B cell (primary cell): ENCODE data around the gene KIAA1328. TPM values are rescaled to one million over a fixed set of nuclear protein-coding genes. Genes with fewer than 3 reads are reported as not detected.

Source experiments
- ATAC-seq: fragments of 200-7000 bp; cut with Tn5 transposase; one replicate; pipeline ENCODE4 v1.10.0; 2021; ENCODE audit warnings: low read depth, mild to moderate bottlenecking, moderate number of reproducible peaks, moderate library complexity
- CTCF ChIA-PET: fragments of 350-600 bp; sonication (Branson Sonifier 250); formaldehyde crosslinking; loops from one replicate; lab custom pipeline; 2021; ENCODE audit warnings: antibody characterized with exemption, inconsistent platforms; lab: Charles Lee
- POLR2A ChIA-PET: fragments of 350-600 bp; sonication (Branson Sonifier 250); formaldehyde crosslinking; loops from one replicate; lab custom pipeline; 2021; ENCODE audit warnings: antibody characterized with exemption; lab: Charles Lee
- DNase-seq: peaks from one replicate; pipeline ENCODE4 v3.0.0; 2013
- H2AFZ ChIP-seq: 2 replicates; pipeline ENCODE4 v1.6.1; 2012; ENCODE audit warnings: mild to moderate bottlenecking, low read depth, low read length; ENCODE audit not compliant: insufficient read depth, poor library complexity, severe bottlenecking
- H3K27ac ChIP-seq, 2 donors: 1 replicate in 1 of 2; 2 replicates in 1 of 2; pipeline ENCODE4 v1.5.1; 2012 to 2013; ENCODE audit warnings: low read length in 2 of 2, mild to moderate bottlenecking in 2 of 2, moderate library complexity in 1 of 2
- H3K27me3 ChIP-seq, 4 experiments: fragments of 200-600 bp in 1 of 4; sonication (generic) in 1 of 4; replicated peaks in 1 of 4; 1 replicate in 2 of 4; 2 replicates in 2 of 4; pipeline versions ENCODE4 v1.6.1 to v1.7.0; 2013 to 2016; ENCODE audit warnings: low read length in 3 of 4, mild to moderate bottlenecking in 2 of 4, mixed read lengths in 1 of 4, moderate library complexity in 1 of 4; ENCODE audit not compliant: insufficient read depth in 4 of 4, control insufficient read depth in 3 of 4; ENCODE audit errors: control extremely low read depth in 1 of 4
- H3K36me3 ChIP-seq, 2 experiments: replicated peaks in 1 of 2; 1 replicate in 1 of 2; 2 replicates in 1 of 2; pipeline versions ENCODE4 v1.6.1 to v1.7.1; 2013; ENCODE audit warnings: low read length in 1 of 2; ENCODE audit not compliant: insufficient read depth in 2 of 2, control insufficient read depth in 1 of 2; ENCODE audit errors: control extremely low read depth in 1 of 2, extremely low read depth in 1 of 2
- H3K4me1 ChIP-seq, 2 donors: fragments of 200-600 bp in 1 of 2; sonication (generic) in 1 of 2; 1 replicate in 1 of 2; 2 replicates in 1 of 2; pipeline versions ENCODE4 v1.5.1 to v1.6.1; 2013 to 2017; ENCODE audit warnings: low read length in 2 of 2; ENCODE audit not compliant: control insufficient read depth in 2 of 2, insufficient read depth in 2 of 2
- H3K4me2 ChIP-seq: replicated peaks from 2 replicates; pipeline ENCODE3; 2012; ENCODE audit warnings: mild to moderate bottlenecking, low read depth, low read length; ENCODE audit not compliant: poor library complexity, severe bottlenecking
- H3K4me3 ChIP-seq, 5 experiments: fragments of 200-600 bp in 1 of 5; sonication (generic) in 1 of 5; 1 replicate in 3 of 5; 2 replicates in 2 of 5; pipeline versions ENCODE4 v1.5.1 to v1.7.0; 2011 to 2016; ENCODE audit warnings: low read length in 4 of 5, mild to moderate bottlenecking in 4 of 5, low read depth in 2 of 5, control low read depth in 1 of 5, moderate library complexity in 1 of 5; ENCODE audit not compliant: insufficient read depth in 1 of 5; ENCODE audit errors: control extremely low read depth in 1 of 5, extremely low read depth in 1 of 5
- H3K79me2 ChIP-seq: fragments of 200-600 bp; sonication (generic); one replicate; pipeline ENCODE4 v1.6.0; 2016; ENCODE audit warnings: low read length; ENCODE audit not compliant: control insufficient read depth, insufficient read depth
- H3K9ac ChIP-seq: fragments of 200-600 bp; sonication (generic); 2 replicates; pipeline ENCODE4 v1.6.1; 2017; ENCODE audit warnings: mild to moderate bottlenecking, low read length, moderate library complexity
- H3K9me3 ChIP-seq, 3 donors: one replicate each; pipeline versions ENCODE4 v1.6.1 to v1.7.1; 2013; ENCODE audit warnings: low read length in 2 of 3; ENCODE audit not compliant: control insufficient read depth in 2 of 3, insufficient read depth in 1 of 3; ENCODE audit errors: control extremely low read depth in 1 of 3
- H4K20me1 ChIP-seq: 2 replicates; pipeline ENCODE4 v1.6.0; 2012; ENCODE audit warnings: mild to moderate bottlenecking, low read length; ENCODE audit not compliant: insufficient read depth, control insufficient read depth, poor library complexity, severe bottlenecking
- H3K27ac Mint-ChIP-seq: one replicate; pipeline ENCODE4 v1.8.0; 2021; ENCODE audit warnings: mixed read lengths
- H3K27me3 Mint-ChIP-seq: one replicate; pipeline ENCODE4 v1.8.0; 2021; ENCODE audit warnings: mixed read lengths
- H3K4me1 Mint-ChIP-seq: one replicate; pipeline ENCODE4 v1.8.0; 2021; ENCODE audit warnings: mixed read lengths
- H3K4me3 Mint-ChIP-seq: one replicate; pipeline ENCODE4 v1.8.0; 2021; ENCODE audit warnings: mixed read lengths
- H3K9me3 Mint-ChIP-seq: one replicate; pipeline ENCODE4 v1.8.0; 2022; ENCODE audit warnings: mixed read lengths; ENCODE audit not compliant: insufficient read depth
- EZH2 ChIP-seq: IDR thresholded peaks from 2 replicates; pipeline ENCODE4 v1.6.1; 2012; ENCODE audit warnings: borderline replicate concordance, low read depth, mild to moderate bottlenecking, moderate library complexity, low read length; ENCODE audit not compliant: insufficient read depth, poor library complexity, severe bottlenecking
- WGBS: methylation state at CpG from one replicate; pipeline ENCODE4 v1.1.5; 2013; ENCODE audit warnings: missing lambda C conversion rate; ENCODE audit not compliant: insufficient coverage; 5-methylcytosine and 5-hydroxymethylcytosine counted together
- intact Hi-C: fragments of 100-400 bp; cut with micrococcal nuclease; formaldehyde crosslinking; loops from one replicate; pipeline ENCODE4 v1.10.0; 2022
- polyA plus RNA-seq: library from polyadenylated mRNA; depleted of rRNA; stranded (reverse); fragments of >200 nt; gene quantifications from 2 replicates; pipeline ENCODE4 v1.2.3, GENCODE V29; 2012
- total RNA-seq, 2 donors: library from RNA; stranded (reverse); fragments of 120-200 nt in 1 of 2; gene quantifications; 1 replicate in 1 of 2; 2 replicates in 1 of 2; pipeline versions ENCODE4 v1.2.3 to v1.2.4, GENCODE V29; 2013 to 2022
- TF ChIP-seq, protein P1 (sequence below): fragments of 200-600 bp; IDR thresholded peaks from one replicate; pipeline ENCODE4 v1.8.0; 2022; ENCODE audit warnings: antibody characterized with exemption, mild to moderate bottlenecking

KIAA1328 gene
- total and polyA plus RNA-seq, 2 donors (not counting 1 experiment from before 2014, with no cell fraction given) = 9.1 to 22.1 TPM

DNA sequence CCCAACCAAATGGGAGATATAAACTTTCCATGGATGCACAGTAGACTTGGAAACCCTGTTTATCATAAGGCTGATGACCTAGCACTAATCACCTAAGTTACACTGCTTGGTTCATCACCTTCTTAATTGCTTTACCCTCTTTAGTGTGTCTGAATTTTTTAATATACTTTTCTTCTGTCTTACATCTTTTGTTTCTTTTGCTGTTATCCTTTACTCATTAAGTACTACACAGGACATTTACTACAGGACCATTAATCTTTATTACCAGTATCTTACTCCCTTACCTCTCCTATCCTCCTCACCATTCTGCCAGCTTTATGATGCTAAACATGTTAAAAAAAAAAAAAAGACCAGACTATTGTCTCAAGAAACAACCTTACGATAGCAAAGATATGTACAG, 333.6 kb downstream of the KIAA1328 start:
- H3K9me3 Mint-ChIP-seq = no peaks in the 10 kb centered on the region

DNA sequence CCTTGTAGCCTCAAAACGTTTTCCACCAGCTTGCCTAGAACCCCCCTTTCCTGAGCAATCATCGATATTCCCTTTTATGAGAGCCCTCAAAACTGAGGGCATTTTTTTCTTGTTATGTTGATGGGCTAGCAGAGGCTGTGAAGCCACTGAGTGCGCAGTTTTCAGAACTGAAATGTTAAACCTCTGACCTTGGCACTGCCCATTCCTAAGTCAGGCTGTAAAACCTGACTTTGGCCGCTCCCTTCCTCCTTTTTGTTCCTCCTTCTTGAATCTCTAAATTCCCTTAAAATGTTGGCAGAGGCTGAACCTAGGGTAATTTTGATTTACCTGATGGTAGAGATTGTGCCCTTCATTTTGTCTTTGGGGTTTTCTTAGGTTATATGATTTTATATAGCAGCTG, 334.2 kb downstream of the KIAA1328 start:
- Histone ChIP-seq H2AFZ (no peak overlapping the region), H3K27me3 (no peaks in the 10 kb centered on the region), H3K4me2 (no peak overlapping the region), H3K9ac (no peak overlapping the region), H4K20me1 (no peaks in the 10 kb centered on the region), H3K4me3 (no peak overlapping the region), H3K27ac (no peak overlapping the region), H3K79me2 (no peaks in the 10 kb centered on the region), H3K4me1 (no peaks in the 10 kb centered on the region), H3K9me3 (no peaks in the 10 kb centered on the region), H3K36me3 (no peaks in the 10 kb centered on the region)
- no peaks in the 10 kb centered on the region for H3K4me1 Mint-ChIP-seq
- ATAC-seq = no peak
- intact Hi-C loops = no loop called here
- no peaks in the 10 kb centered on the region for H3K9me3 Mint-ChIP-seq
- H3K27ac Mint-ChIP-seq = no peak overlapping the region
- H3K4me3 Mint-ChIP-seq = no peak overlapping the region
- 100% methylated on average over 1 of the region's 4 CpGs for WGBS
- ChIA-PET CTCF (no interaction called here), POLR2A (no interaction called here)
- no peaks in the 10 kb centered on the region for H3K27me3 Mint-ChIP-seq
- DNase-seq = no peak
- TF ChIP-seq, protein P1, sequence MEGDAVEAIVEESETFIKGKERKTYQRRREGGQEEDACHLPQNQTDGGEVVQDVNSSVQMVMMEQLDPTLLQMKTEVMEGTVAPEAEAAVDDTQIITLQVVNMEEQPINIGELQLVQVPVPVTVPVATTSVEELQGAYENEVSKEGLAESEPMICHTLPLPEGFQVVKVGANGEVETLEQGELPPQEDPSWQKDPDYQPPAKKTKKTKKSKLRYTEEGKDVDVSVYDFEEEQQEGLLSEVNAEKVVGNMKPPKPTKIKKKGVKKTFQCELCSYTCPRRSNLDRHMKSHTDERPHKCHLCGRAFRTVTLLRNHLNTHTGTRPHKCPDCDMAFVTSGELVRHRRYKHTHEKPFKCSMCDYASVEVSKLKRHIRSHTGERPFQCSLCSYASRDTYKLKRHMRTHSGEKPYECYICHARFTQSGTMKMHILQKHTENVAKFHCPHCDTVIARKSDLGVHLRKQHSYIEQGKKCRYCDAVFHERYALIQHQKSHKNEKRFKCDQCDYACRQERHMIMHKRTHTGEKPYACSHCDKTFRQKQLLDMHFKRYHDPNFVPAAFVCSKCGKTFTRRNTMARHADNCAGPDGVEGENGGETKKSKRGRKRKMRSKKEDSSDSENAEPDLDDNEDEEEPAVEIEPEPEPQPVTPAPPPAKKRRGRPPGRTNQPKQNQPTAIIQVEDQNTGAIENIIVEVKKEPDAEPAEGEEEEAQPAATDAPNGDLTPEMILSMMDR = no peak
- no peak for TF ChIP-seq EZH2

More for the DNA sequence above, 333.6 kb downstream of the KIAA1328 start:
- TF ChIP-seq, protein P1 = no peak
- no peak for TF ChIP-seq EZH2
- H3K4me1 ChIP-seq = no peaks in the 10 kb centered on the region
- ATAC-seq (no peak), DNase-seq (no peak)
- Mint-ChIP-seq H3K4me3 (no peak overlapping the region), H3K4me1 (no peaks in the 10 kb centered on the region), H3K27ac (no peak overlapping the region), H3K27me3 (no peaks in the 10 kb centered on the region)
- no CpG with 5 or more reads among the region's 1 CpG for WGBS
- no peaks in the 10 kb centered on the region for H3K36me3 ChIP-seq
- no peaks in the 10 kb centered on the region for H3K9me3 ChIP-seq
- H3K27me3 ChIP-seq = no peaks in the 10 kb centered on the region
- H3K4me3 ChIP-seq = no peak overlapping the region
- ChIA-PET POLR2A (no interaction called here), CTCF (no interaction called here)
- H3K9ac ChIP-seq = no peak overlapping the region
- H3K27ac ChIP-seq = no peak overlapping the region
- intact Hi-C loops = no loop called here
- no peaks in the 10 kb centered on the region for H3K79me2 ChIP-seq
- no peaks in the 10 kb centered on the region for H4K20me1 ChIP-seq
- no peak overlapping the region for H2AFZ ChIP-seq
- H3K4me2 ChIP-seq = no peak overlapping the region
